GM23248 (cell line): Measurements from ENCODE around the gene ACTN2.

ENCODE experiments used
- EZH2 ChIP-seq: fragments of 200-600 bp; sonication (generic); IDR thresholded peaks from 2 replicates; pipeline ENCODE4 v1.6.1; 2018; ENCODE audit warnings: antibody characterized with exemption, mild to moderate bottlenecking; ENCODE audit not compliant: insufficient read depth, poor library complexity, severe bottlenecking
- EZH2phosphoT487 ChIP-seq: fragments of 200-600 bp; sonication (generic); IDR thresholded peaks from 2 replicates; pipeline ENCODE4 v1.6.1; 2018; ENCODE audit warnings: antibody characterized with exemption, moderate library complexity, mild to moderate bottlenecking, low read depth; ENCODE audit not compliant: insufficient read depth

GRCh38 chr1:236734141-236734765, 48.0 kb downstream of the ACTN2 start:
- TF ChIP-seq EZH2phosphoT487 (no peak), EZH2 (no peak)
